Measurements from ENCODE around the gene VAT1. TPM values are rescaled to one million over a fixed set of nuclear protein-coding genes. Genes with fewer than 3 reads are reported as not detected.
A peak's percentile ranks its signal among the peaks of the same experiment; 100 is the strongest.
"Not testable (repeated sequence)": the region's sequence is repeated elsewhere in the genome, so short reads cannot be mapped to it uniquely, and the experiment has no call there.

Gene VAT1
- total RNA-seq, 1 donor from 2014 or later, result 413 TPM

DNA sequence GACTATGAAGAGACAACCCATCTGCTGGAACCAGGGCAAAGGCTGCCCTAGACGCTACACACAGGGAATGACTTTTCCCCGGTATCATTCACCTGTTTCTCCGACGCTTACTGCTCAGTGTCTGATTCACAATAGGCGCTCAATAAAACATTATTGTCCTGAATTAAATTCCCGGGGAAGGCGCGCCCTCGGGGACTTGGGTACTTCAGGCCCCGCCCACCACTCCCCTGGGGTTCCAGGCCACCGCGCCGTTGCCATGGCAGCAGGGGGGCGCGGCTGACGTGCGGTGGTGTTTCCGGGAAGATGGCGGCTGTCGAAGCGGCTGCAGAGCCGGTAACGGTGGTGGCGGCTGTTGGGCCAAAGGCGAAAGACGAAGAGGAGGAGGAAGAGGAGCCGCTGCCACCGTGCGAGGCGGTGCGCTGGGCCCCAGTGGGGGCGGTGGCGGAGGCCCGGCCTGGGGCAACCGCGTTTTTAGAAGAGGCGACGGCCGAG lies 41.9 kb downstream of the VAT1 start, which contains the start of gene RUNDC1:
TSS of gene RUNDC1 (plus strand) at position 292 of the 492 bp plus-strand sequence. CDS start at position 304, 12 bp downstream.
- Histone ChIP-seq H3K4me2 (ENCODE audit: low read length) (peak within 1 kb of the TSS; percentile 91), H3K79me2 (ENCODE audit: insufficient read depth, low read length) (peaks cover 24% of the 10 kb centered on the region), H3K27ac (ENCODE audit: low read depth, low read length) (peak within 1 kb of the TSS; percentile 43), H3K4me3 (ENCODE audit: insufficient read depth, low read depth, low read length) (peak within 1 kb of the TSS; percentile 77), H3K27me3 (ENCODE audit: insufficient read depth, low read length) (no peaks in the 10 kb centered on the region), H3K36me3 (ENCODE audit: insufficient read depth, low read length) (no peaks in the 10 kb centered on the region), H3K4me1 (ENCODE audit: insufficient read depth, low read length) (peaks cover 17% of the 10 kb centered on the region), H3K9ac (ENCODE audit: low read length) (peak within 1 kb of the TSS; percentile 83), H2AFZ (ENCODE audit: low read depth, low read length) (peak within 1 kb of the TSS; percentile 85), H4K20me1 (ENCODE audit: insufficient read depth, low read length) (peaks cover 21% of the 10 kb centered on the region), H3K9me3 (ENCODE audit: insufficient read depth, low read depth, low read length) (no peaks in the 10 kb centered on the region)
- Mint-ChIP-seq H3K36me3 (ENCODE audit: low read depth, unreplicated experiment) (peaks cover 2% of the 10 kb centered on the region), H3K27ac (ENCODE audit: unreplicated experiment) (peak within 1 kb of the TSS; percentile 98), H3K4me1 (ENCODE audit: low read depth, unreplicated experiment) (peaks cover 11% of the 10 kb centered on the region), H3K4me3 (ENCODE audit: unreplicated experiment) (peak within 1 kb of the TSS; percentile 100), H3K27me3 (ENCODE audit: low read depth, unreplicated experiment) (no peaks in the 10 kb centered on the region), H3K9me3 (ENCODE audit: unreplicated experiment) (no peaks in the 10 kb centered on the region)
- TF ChIP-seq, protein P1, sequence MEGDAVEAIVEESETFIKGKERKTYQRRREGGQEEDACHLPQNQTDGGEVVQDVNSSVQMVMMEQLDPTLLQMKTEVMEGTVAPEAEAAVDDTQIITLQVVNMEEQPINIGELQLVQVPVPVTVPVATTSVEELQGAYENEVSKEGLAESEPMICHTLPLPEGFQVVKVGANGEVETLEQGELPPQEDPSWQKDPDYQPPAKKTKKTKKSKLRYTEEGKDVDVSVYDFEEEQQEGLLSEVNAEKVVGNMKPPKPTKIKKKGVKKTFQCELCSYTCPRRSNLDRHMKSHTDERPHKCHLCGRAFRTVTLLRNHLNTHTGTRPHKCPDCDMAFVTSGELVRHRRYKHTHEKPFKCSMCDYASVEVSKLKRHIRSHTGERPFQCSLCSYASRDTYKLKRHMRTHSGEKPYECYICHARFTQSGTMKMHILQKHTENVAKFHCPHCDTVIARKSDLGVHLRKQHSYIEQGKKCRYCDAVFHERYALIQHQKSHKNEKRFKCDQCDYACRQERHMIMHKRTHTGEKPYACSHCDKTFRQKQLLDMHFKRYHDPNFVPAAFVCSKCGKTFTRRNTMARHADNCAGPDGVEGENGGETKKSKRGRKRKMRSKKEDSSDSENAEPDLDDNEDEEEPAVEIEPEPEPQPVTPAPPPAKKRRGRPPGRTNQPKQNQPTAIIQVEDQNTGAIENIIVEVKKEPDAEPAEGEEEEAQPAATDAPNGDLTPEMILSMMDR (IDR thresholded peaks at IDR 0.05; ENCODE audit: insufficient read depth, low read depth, low read length), result no peak
- TF ChIP-seq EZH2 (IDR thresholded peaks at IDR 0.05; ENCODE audit: insufficient read depth, low read length), result no peak
- DNase-seq (ENCODE audit: low read depth), result peak; percentile 55
- no peak for FAIRE-seq

DNA sequence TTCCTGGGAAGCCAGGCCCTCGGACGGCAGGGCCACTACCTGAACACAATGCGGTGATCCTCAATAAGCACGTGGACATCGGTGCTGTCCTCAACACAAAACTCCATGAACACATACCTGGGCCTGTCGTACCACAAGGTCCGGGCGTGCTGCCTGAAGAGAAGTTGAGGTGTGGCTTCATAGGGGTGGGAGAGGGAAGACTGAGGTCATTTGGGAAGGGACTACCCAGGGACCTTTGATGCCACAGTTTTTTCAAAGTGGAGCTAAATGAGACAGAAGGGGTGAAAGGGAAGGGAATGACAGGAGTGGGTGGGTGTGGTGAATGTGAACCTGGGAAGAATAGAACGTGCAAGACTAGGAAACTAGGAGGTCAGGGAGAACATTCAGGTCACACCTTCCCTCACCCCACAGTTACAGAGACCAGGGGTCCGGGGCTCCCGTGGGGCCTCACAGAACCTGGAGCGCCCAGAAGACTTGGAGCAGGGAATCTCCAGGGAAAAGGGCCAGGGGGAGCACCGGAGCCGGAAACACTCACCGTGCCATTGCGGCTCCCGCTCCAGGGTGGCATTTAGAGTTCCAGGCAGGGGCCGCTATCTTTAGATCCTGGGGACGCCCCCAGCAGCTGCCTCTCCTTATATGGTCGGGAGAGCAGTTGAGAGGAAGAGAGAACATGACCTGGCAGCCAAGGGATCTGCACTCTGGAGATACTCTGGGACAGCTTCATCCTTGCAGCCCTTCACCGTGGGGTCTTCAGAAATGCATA lies 42.5 kb downstream of the VAT1 start, which contains the start of gene PTGES3L:
TSS of gene PTGES3L (minus strand) at position 570 of the 763 bp plus-strand sequence. CDS start at position 543, 27 bp downstream.
- H3K9me3 ChIP-seq (ENCODE audit: insufficient read depth, low read depth, low read length), result no peaks in the 10 kb centered on the region
- Mint-ChIP-seq H3K4me3 (ENCODE audit: unreplicated experiment) (peak within 1 kb of the TSS; percentile 100), H3K9me3 (ENCODE audit: unreplicated experiment) (no peaks in the 10 kb centered on the region), H3K27me3 (ENCODE audit: low read depth, unreplicated experiment) (no peaks in the 10 kb centered on the region), H3K36me3 (ENCODE audit: low read depth, unreplicated experiment) (peaks cover 5% of the 10 kb centered on the region), H3K27ac (ENCODE audit: unreplicated experiment) (peak within 1 kb of the TSS; percentile 98), H3K4me1 (ENCODE audit: low read depth, unreplicated experiment) (peaks cover 11% of the 10 kb centered on the region)
- H3K4me1 ChIP-seq (ENCODE audit: insufficient read depth, low read length), result peaks cover 17% of the 10 kb centered on the region
- H3K79me2 ChIP-seq (ENCODE audit: insufficient read depth, low read length), result peaks cover 20% of the 10 kb centered on the region
- TF ChIP-seq, protein P1 (IDR thresholded peaks at IDR 0.05; ENCODE audit: insufficient read depth, low read depth, low read length), result no peak
- TF ChIP-seq EZH2 (IDR thresholded peaks at IDR 0.05; ENCODE audit: insufficient read depth, low read length), result no peak
- FAIRE-seq (no peak), DNase-seq (ENCODE audit: low read depth) (peak; percentile 36)
- no peaks in the 10 kb centered on the region for H3K27me3 ChIP-seq (ENCODE audit: insufficient read depth, low read length)
- no peaks in the 10 kb centered on the region for H3K36me3 ChIP-seq (ENCODE audit: insufficient read depth, low read length)
- peak within 1 kb of the TSS; percentile 91 for H3K4me2 ChIP-seq (ENCODE audit: low read length)
- H4K20me1 ChIP-seq (ENCODE audit: insufficient read depth, low read length), result peaks cover 21% of the 10 kb centered on the region
- peak within 1 kb of the TSS; percentile 77 for H3K4me3 ChIP-seq (ENCODE audit: insufficient read depth, low read depth, low read length)
- H2AFZ ChIP-seq (ENCODE audit: low read depth, low read length), result peak within 1 kb of the TSS; percentile 85
- H3K27ac ChIP-seq (ENCODE audit: low read depth, low read length), result peak within 1 kb of the TSS; percentile 43
- H3K9ac ChIP-seq (ENCODE audit: low read length), result peak within 1 kb of the TSS; percentile 83

DNA sequence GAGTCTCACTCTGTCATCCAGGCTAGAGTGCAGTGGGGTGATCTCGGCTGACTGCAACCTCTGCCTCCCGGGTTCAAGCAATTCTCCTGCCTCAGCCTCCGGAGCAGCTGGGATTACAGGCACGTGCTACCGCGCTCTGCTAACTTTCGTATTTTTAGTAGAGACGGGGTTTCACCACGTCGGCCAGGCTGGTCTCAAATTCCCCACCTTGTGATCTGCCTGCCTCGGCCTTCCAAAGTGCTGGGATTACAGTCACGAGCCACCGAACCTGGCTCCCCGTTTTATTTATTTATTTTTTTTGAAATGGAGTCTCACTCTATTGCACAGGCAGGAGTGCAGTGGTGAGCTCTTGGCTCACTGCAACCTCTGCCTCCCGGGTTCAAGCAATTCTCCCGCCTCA lies 46.5 kb downstream of the VAT1 start:
- H3K27me3 Mint-ChIP-seq (ENCODE audit: low read depth, unreplicated experiment); H2AFZ ChIP-seq (ENCODE audit: low read depth, low read length); FAIRE-seq; H3K27ac Mint-ChIP-seq (ENCODE audit: unreplicated experiment); H3K9ac ChIP-seq (ENCODE audit: low read length); H3K36me3 ChIP-seq (ENCODE audit: insufficient read depth, low read length); H3K27ac ChIP-seq (ENCODE audit: low read depth, low read length); H3K4me3 Mint-ChIP-seq (ENCODE audit: unreplicated experiment); H3K9me3 ChIP-seq (ENCODE audit: insufficient read depth, low read depth, low read length); H4K20me1 ChIP-seq (ENCODE audit: insufficient read depth, low read length); DNase-seq (ENCODE audit: low read depth); H3K4me3 ChIP-seq (ENCODE audit: insufficient read depth, low read depth, low read length); H3K4me2 ChIP-seq (ENCODE audit: low read length); H3K27me3 ChIP-seq (ENCODE audit: insufficient read depth, low read length); H3K79me2 ChIP-seq (ENCODE audit: insufficient read depth, low read length); H3K36me3 Mint-ChIP-seq (ENCODE audit: low read depth, unreplicated experiment); H3K4me1 Mint-ChIP-seq (ENCODE audit: low read depth, unreplicated experiment); H3K9me3 Mint-ChIP-seq (ENCODE audit: unreplicated experiment): not testable (repeated sequence)
- H3K4me1 ChIP-seq (ENCODE audit: insufficient read depth, low read length), result peaks cover 11% of the 10 kb centered on the region

Data from astrocyte (in vitro differentiated cells and primary cell).